BLaER1 (cell line): ENCODE data around the gene CCNJL.

Experiments
- H3K27ac ChIP-seq: shearing (Covaris generic); formaldehyde crosslinking; 2 replicates; pipeline ENCODE4 v1.8.1; 2022
- H3K27me3 ChIP-seq: shearing (Covaris generic); formaldehyde crosslinking; 2 replicates; pipeline ENCODE4 v1.8.1; 2022
- H3K36me3 ChIP-seq: shearing (Covaris generic); formaldehyde crosslinking; 2 replicates; pipeline ENCODE4 v1.8.1; 2022
- H3K4me1 ChIP-seq: shearing (Covaris generic); formaldehyde crosslinking; 2 replicates; pipeline ENCODE4 v1.8.1; 2022
- H3K4me2 ChIP-seq: shearing (Covaris generic); formaldehyde crosslinking; 2 replicates; pipeline ENCODE4 v1.8.1; 2022
- H3K4me3 ChIP-seq: shearing (Covaris generic); formaldehyde crosslinking; 2 replicates; pipeline ENCODE4 v1.8.1; 2022
- H3K9ac ChIP-seq: shearing (Covaris generic); formaldehyde crosslinking; 2 replicates; pipeline ENCODE4 v1.8.1; 2022
- H3K9me3 ChIP-seq: shearing (Covaris generic); formaldehyde crosslinking; 2 replicates; pipeline ENCODE4 v1.8.1; 2022
- H4K20me1 ChIP-seq: shearing (Covaris generic); formaldehyde crosslinking; 2 replicates; pipeline ENCODE4 v1.8.1; 2022
- Cebpa-rat ChIP-seq: shearing (Covaris generic); IDR thresholded peaks from 2 replicates; pipeline ENCODE4 v1.8.1; 2022

The CCNJL gene

GRCh38 chr5:160312134-160312959, at the start of gene CCNJL:
Gene CCNJL (minus strand): TSS chr5:160312564. CDS start chr5:160311923, 641 bp downstream.
- Histone ChIP-seq H3K9ac (peak within 1 kb of the TSS; percentile 69), H3K4me3 (peak within 1 kb of the TSS; percentile 74), H3K4me1 (peaks cover 22% of the 10 kb centered on the region; the same call in 1 of the 2 replicates), H3K4me2 (peak within 1 kb of the TSS; percentile 85), H4K20me1 (peaks cover 34% of the 10 kb centered on the region), H3K27me3 (peaks cover 57% of the 10 kb centered on the region), H3K36me3 (peaks cover 7% of the 10 kb centered on the region; the same call in 1 of the 2 replicates), H3K27ac (peak within 1 kb of the TSS; percentile 58), H3K9me3 (no peaks in the 10 kb centered on the region)
- no peak for TF ChIP-seq Cebpa-rat

GRCh38 chr5:160361624-160362228, 49.4 kb upstream of the CCNJL start:
- H3K4me3 ChIP-seq, result no peak overlapping the region

GRCh38 chr5:160360310-160360709, 47.9 kb upstream of the CCNJL start:
- TF ChIP-seq Cebpa-rat, result no peak
- Histone ChIP-seq H3K9me3 (no peaks in the 10 kb centered on the region), H4K20me1 (no peaks in the 10 kb centered on the region), H3K4me1 (no peaks in the 10 kb centered on the region), H3K4me3 (no peak overlapping the region), H3K4me2 (no peak overlapping the region), H3K27me3 (no peaks in the 10 kb centered on the region), H3K36me3 (no peaks in the 10 kb centered on the region), H3K9ac (no peak overlapping the region), H3K27ac (no peak overlapping the region)

More at GRCh38 chr5:160361624-160362228, 49.4 kb upstream of the CCNJL start:
- Histone ChIP-seq H3K27ac (no peak overlapping the region), H3K27me3 (no peaks in the 10 kb centered on the region), H4K20me1 (no peaks in the 10 kb centered on the region), H3K4me2 (no peak overlapping the region), H3K4me1 (no peaks in the 10 kb centered on the region), H3K9ac (no peak overlapping the region), H3K36me3 (no peaks in the 10 kb centered on the region), H3K9me3 (no peaks in the 10 kb centered on the region)
- no peak for TF ChIP-seq Cebpa-rat

- H3K4me3 ChIP-seq, result no peak overlapping the region
- H3K27ac ChIP-seq, result no peak overlapping the region
- no peak for TF ChIP-seq Cebpa-rat
- no peaks in the 10 kb centered on the region for H4K20me1 ChIP-seq
- H3K36me3 ChIP-seq, result no peaks in the 10 kb centered on the region
- no peaks in the 10 kb centered on the region for H3K4me1 ChIP-seq
- H3K27me3 ChIP-seq, result no peaks in the 10 kb centered on the region
- no peaks in the 10 kb centered on the region for H3K9me3 ChIP-seq
- no peak overlapping the region for H3K9ac ChIP-seq
- H3K4me2 ChIP-seq, result no peak overlapping the region
These were observed 47.5 kb upstream of the CCNJL start for GRCh38 chr5:160359816-160360215.

GRCh38 chr5:160359242-160359641, 46.9 kb upstream of the CCNJL start:
- TF ChIP-seq Cebpa-rat, result no peak
- no peaks in the 10 kb centered on the region for H3K9me3 ChIP-seq
- no peak overlapping the region for H3K4me2 ChIP-seq
- H3K4me3 ChIP-seq, result no peak overlapping the region
- no peaks in the 10 kb centered on the region for H3K4me1 ChIP-seq
- H3K36me3 ChIP-seq, result no peaks in the 10 kb centered on the region
- no peaks in the 10 kb centered on the region for H4K20me1 ChIP-seq
- H3K27ac ChIP-seq, result no peak overlapping the region
- H3K27me3 ChIP-seq, result no peaks in the 10 kb centered on the region
- H3K9ac ChIP-seq, result no peak overlapping the region

- Histone ChIP-seq H4K20me1 (no peaks in the 10 kb centered on the region), H3K27ac (no peak overlapping the region), H3K4me2 (no peak overlapping the region), H3K9ac (no peak overlapping the region), H3K9me3 (no peaks in the 10 kb centered on the region), H3K27me3 (no peaks in the 10 kb centered on the region), H3K4me1 (no peaks in the 10 kb centered on the region), H3K4me3 (no peak overlapping the region), H3K36me3 (no peaks in the 10 kb centered on the region)
- TF ChIP-seq Cebpa-rat, result no peak
These were observed 45.6 kb upstream of the CCNJL start for GRCh38 chr5:160357861-160358411.

- no peak for TF ChIP-seq Cebpa-rat
- no peaks in the 10 kb centered on the region for H3K27me3 ChIP-seq
- H3K27ac ChIP-seq, result no peak overlapping the region
- no peaks in the 10 kb centered on the region for H3K9me3 ChIP-seq
- H3K4me3 ChIP-seq, result no peak overlapping the region
- H3K4me2 ChIP-seq, result no peak overlapping the region
- no peaks in the 10 kb centered on the region for H3K4me1 ChIP-seq
- H3K36me3 ChIP-seq, result no peaks in the 10 kb centered on the region
- H4K20me1 ChIP-seq, result no peaks in the 10 kb centered on the region
- H3K9ac ChIP-seq, result no peak overlapping the region
These were observed 45.0 kb upstream of the CCNJL start for GRCh38 chr5:160357394-160357793.

- no peaks in the 10 kb centered on the region for H3K4me1 ChIP-seq
- TF ChIP-seq Cebpa-rat, result no peak
- no peak overlapping the region for H3K4me3 ChIP-seq
- H4K20me1 ChIP-seq, result no peaks in the 10 kb centered on the region
- H3K27ac ChIP-seq, result no peak overlapping the region
- H3K9ac ChIP-seq, result no peak overlapping the region
- no peaks in the 10 kb centered on the region for H3K27me3 ChIP-seq
- H3K4me2 ChIP-seq, result no peak overlapping the region
- H3K9me3 ChIP-seq, result no peaks in the 10 kb centered on the region
- H3K36me3 ChIP-seq, result no peaks in the 10 kb centered on the region
These were observed 44.4 kb upstream of the CCNJL start for GRCh38 chr5:160356550-160357347.

- no peak overlapping the region for H3K4me3 ChIP-seq
These were observed 42.3 kb upstream of the CCNJL start for GRCh38 chr5:160354666-160355065.

More at GRCh38 chr5:160354666-160355065, 42.3 kb upstream of the CCNJL start:
- no peak overlapping the region for H3K9ac ChIP-seq
- no peaks in the 10 kb centered on the region for H3K4me1 ChIP-seq
- H3K9me3 ChIP-seq, result no peaks in the 10 kb centered on the region
- no peaks in the 10 kb centered on the region for H3K36me3 ChIP-seq
- no peak for TF ChIP-seq Cebpa-rat
- H3K4me2 ChIP-seq, result no peak overlapping the region
- no peaks in the 10 kb centered on the region for H4K20me1 ChIP-seq
- no peaks in the 10 kb centered on the region for H3K27me3 ChIP-seq
- H3K27ac ChIP-seq, result no peak overlapping the region
